A673 (cell line): Measurements from ENCODE around the gene SMARCA4. TPM values are rescaled to one million over a fixed set of nuclear protein-coding genes. Genes with fewer than 3 reads are reported as not detected.

Experiments used
- BruUV-seq: library from RNA; stranded (reverse); fragments of 400-500 nt; replicated peaks from 2 replicates; lab custom pipeline; 2021; lab: Mats Ljungman, UMichigan
- CTCF ChIA-PET: fragments of 300-600 bp; sonication (Branson Sonifier 250); formaldehyde crosslinking; loops from one replicate; lab custom pipeline; 2022; ENCODE audit warnings: antibody characterized with exemption; lab: Charles Lee
- POLR2A ChIA-PET: fragments of 300-600 bp; sonication (Branson Sonifier 250); formaldehyde crosslinking; loops from one replicate; lab custom pipeline; 2022; ENCODE audit warnings: antibody characterized with exemption; ENCODE audit not compliant: low non-redundant PET; lab: Charles Lee
- DNase-seq: peaks from one replicate; pipeline ENCODE4 v3.0.0-alpha.2; 2015; ENCODE audit warnings: low spot score
- H3K27ac ChIP-seq: fragments of 200-600 bp; sonication (generic); 2 replicates; pipeline ENCODE4 v1.5.1; 2016; ENCODE audit warnings: mixed run types, low read depth, mild to moderate bottlenecking, mixed read lengths, antibody characterized with exemption, low read length; ENCODE audit not compliant: poor library complexity, severe bottlenecking
- H3K27me3 ChIP-seq: fragments of 200-600 bp; sonication (generic); replicated peaks from 2 replicates; pipeline ENCODE4 v1.6.1; 2017; ENCODE audit warnings: mixed run types, low read depth, mild to moderate bottlenecking, mixed read lengths, antibody characterized with exemption, low read length; ENCODE audit not compliant: insufficient read depth, poor library complexity
- H3K36me3 ChIP-seq: fragments of 200-600 bp; sonication (generic); 2 replicates; pipeline ENCODE4 v1.6.1; 2016; ENCODE audit warnings: mixed run types, mild to moderate bottlenecking, mixed read lengths, antibody characterized with exemption, low read length; ENCODE audit not compliant: insufficient read depth, poor library complexity, severe bottlenecking
- H3K4me1 ChIP-seq: fragments of 200-600 bp; sonication (generic); 2 replicates; pipeline ENCODE4 v1.6.1; 2017; ENCODE audit warnings: mixed run types, mild to moderate bottlenecking, mixed read lengths, antibody characterized with exemption, low read length; ENCODE audit not compliant: insufficient read depth, poor library complexity, severe bottlenecking
- H3K4me3 ChIP-seq: fragments of 200-600 bp; sonication (generic); 2 replicates; pipeline ENCODE4 v1.5.1; 2016; ENCODE audit warnings: low read depth, mixed run types, mild to moderate bottlenecking, mixed read lengths, low read length; ENCODE audit not compliant: poor library complexity, severe bottlenecking
- H3K9me3 ChIP-seq: fragments of 200-600 bp; sonication (generic); 2 replicates; pipeline ENCODE4 v1.6.1; 2016; ENCODE audit warnings: mixed run types, low read depth, mild to moderate bottlenecking, mixed read lengths, antibody characterized with exemption, low read length; ENCODE audit not compliant: poor library complexity, severe bottlenecking
- EZH2 ChIP-seq: fragments of 200-600 bp; sonication (generic); IDR thresholded peaks from 2 replicates; pipeline ENCODE4 v1.6.1; 2017; ENCODE audit warnings: borderline replicate concordance, low read depth, mild to moderate bottlenecking, mixed read lengths, antibody characterized with exemption, low read length; ENCODE audit not compliant: poor library complexity, severe bottlenecking
- intact Hi-C: fragments of 100-400 bp; cut with micrococcal nuclease; formaldehyde crosslinking; loops from one replicate; pipeline ENCODE4 v1.10.0; 2022; ENCODE audit not compliant: unreplicated experiment
- total RNA-seq: library from RNA; stranded (reverse); gene quantifications from 2 replicates; pipeline ENCODE4 v1.2.3, GENCODE V29; 2021
- TF ChIP-seq, protein P1 (sequence below): fragments of 300-800, 200-600 bp; sonication (generic); conservative IDR thresholded peaks from 2 replicates; pipeline ENCODE4 v1.5.1; 2017; ENCODE audit warnings: low read depth, mild to moderate bottlenecking, antibody characterized with exemption, low read length, moderate library complexity, mixed read lengths

The SMARCA4 gene
- total RNA-seq, 1 experiment from 2014 or later = 307 TPM

DNA sequence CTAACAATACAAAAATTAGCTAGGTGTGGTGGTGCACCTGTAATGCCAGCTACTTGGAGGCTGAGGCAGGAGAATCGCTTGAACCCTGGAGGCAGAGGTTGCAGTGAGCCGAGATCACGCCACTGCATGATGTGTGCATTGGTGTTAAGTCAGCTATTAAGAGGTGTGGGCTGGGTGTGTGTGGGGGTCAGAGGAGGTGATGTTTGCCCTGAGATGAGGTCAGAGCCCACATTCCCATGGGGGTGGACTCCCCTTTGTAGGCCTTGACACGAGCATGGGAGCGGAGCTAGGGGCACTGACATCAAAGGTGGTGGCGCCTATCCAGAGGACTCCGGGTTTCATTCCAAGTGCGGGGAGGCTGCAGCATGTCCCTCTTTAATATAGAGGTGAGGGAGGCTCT is 93.8 kb downstream of the SMARCA4 start:
- Histone ChIP-seq H3K4me3 (no peak overlapping the region), H3K27me3 (no peaks in the 10 kb centered on the region), H3K36me3 (peaks cover 22% of the 10 kb centered on the region), H3K27ac (no peak overlapping the region), H3K4me1 (no peaks in the 10 kb centered on the region), H3K9me3 (no peaks in the 10 kb centered on the region)
- POLR2A ChIA-PET = no interaction called here
- BruUV-seq = no TSS peak
- DNase-seq = no peak
- intact Hi-C loops = no loop called here
- TF ChIP-seq, protein P1, sequence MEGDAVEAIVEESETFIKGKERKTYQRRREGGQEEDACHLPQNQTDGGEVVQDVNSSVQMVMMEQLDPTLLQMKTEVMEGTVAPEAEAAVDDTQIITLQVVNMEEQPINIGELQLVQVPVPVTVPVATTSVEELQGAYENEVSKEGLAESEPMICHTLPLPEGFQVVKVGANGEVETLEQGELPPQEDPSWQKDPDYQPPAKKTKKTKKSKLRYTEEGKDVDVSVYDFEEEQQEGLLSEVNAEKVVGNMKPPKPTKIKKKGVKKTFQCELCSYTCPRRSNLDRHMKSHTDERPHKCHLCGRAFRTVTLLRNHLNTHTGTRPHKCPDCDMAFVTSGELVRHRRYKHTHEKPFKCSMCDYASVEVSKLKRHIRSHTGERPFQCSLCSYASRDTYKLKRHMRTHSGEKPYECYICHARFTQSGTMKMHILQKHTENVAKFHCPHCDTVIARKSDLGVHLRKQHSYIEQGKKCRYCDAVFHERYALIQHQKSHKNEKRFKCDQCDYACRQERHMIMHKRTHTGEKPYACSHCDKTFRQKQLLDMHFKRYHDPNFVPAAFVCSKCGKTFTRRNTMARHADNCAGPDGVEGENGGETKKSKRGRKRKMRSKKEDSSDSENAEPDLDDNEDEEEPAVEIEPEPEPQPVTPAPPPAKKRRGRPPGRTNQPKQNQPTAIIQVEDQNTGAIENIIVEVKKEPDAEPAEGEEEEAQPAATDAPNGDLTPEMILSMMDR = no peak
- no peak for TF ChIP-seq EZH2
- CTCF ChIA-PET = no interaction called here

DNA sequence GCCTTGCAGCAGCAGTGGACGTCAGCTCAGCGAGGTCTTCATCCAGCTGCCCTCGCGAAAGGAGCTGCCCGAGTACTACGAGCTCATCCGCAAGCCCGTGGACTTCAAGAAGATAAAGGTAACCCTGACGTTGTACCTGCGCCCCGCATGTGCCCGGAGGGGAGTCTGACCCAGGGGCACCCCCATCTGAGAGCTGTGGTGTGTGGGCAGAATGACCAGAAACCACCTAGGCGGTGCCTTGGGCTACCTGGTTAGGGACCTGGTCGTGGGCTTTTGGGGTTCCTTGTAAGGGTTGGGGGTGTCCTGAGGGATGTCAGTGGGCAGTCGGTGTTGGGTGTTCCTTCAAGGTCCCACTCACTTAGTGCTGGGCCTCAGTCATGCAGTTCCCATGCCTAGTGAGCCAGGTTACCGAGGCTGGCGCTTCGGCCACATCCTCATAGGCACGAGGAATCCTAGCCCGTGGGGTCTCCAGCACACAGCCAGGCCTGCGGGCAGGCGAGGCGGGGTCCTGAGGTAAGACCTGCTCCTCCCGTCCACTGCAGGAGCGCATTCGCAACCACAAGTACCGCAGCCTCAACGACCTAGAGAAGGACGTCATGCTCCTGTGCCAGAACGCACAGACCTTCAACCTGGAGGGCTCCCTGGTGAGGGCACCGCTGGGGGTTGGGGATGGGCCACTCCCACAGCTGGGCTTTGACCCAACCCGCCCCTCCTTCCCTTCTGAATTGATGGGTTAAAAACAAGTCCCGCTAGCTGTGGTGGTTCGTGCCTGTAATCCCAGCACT is 97.6 kb downstream of the SMARCA4 start:
- BruUV-seq = no TSS peak
- Histone ChIP-seq H3K27ac (no peak overlapping the region), H3K36me3 (peaks cover 36% of the 10 kb centered on the region), H3K9me3 (no peaks in the 10 kb centered on the region), H3K4me1 (no peaks in the 10 kb centered on the region), H3K27me3 (no peaks in the 10 kb centered on the region), H3K4me3 (no peak overlapping the region)
- ChIA-PET CTCF (no interaction called here), POLR2A (no interaction called here)
- TF ChIP-seq EZH2 = no peak
- TF ChIP-seq, protein P1 = no peak
- no peak for DNase-seq
- intact Hi-C loops = no loop called here

DNA sequence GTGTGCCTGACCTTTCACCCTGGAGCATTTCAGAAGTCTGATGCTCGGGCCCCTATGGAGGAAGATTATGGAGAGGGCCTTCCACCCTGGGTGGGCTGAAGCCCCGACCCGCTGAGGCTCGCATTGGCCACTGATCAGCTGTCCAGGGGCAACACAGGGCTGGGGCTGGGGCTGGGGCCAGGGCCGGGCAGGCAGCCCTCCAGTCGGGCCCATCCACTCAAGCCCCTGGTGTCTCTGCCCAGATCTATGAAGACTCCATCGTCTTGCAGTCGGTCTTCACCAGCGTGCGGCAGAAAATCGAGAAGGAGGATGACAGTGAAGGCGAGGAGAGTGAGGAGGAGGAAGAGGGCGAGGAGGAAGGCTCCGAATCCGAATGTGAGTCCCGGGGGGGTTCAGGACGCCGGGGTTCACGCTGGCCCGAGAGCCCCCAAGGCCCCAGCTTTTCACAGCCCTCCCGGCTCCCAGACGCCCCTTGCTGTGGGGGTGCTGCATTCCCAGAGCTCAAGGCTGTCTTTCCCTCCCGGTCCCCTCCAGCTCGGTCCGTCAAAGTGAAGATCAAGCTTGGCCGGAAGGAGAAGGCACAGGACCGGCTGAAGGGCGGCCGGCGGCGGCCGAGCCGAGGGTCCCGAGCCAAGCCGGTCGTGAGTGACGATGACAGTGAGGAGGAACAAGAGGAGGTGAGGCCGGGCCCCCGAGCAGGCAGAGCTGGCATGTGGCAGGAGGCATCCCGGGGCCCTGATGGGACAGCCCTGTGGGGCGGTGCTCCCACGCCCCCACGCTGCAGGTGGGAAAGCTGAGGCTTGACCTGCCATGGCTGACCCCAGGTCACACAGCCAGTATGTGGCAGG is 98.9 kb downstream of the SMARCA4 start:
- no peak overlapping the region for H3K4me3 ChIP-seq
- no peaks in the 10 kb centered on the region for H3K27me3 ChIP-seq
- POLR2A ChIA-PET = no interaction called here
- CTCF ChIA-PET = no interaction called here
- H3K9me3 ChIP-seq = no peaks in the 10 kb centered on the region
- intact Hi-C loops = no loop called here
- no TSS peak for BruUV-seq
- DNase-seq = no peak
- TF ChIP-seq, protein P1 = no peak
- TF ChIP-seq EZH2 = no peak
- H3K36me3 ChIP-seq = peaks cover 42% of the 10 kb centered on the region
- H3K27ac ChIP-seq = no peak overlapping the region
- no peaks in the 10 kb centered on the region for H3K4me1 ChIP-seq
